ENCODE measurements around the gene HNRNPDL.

DNA sequence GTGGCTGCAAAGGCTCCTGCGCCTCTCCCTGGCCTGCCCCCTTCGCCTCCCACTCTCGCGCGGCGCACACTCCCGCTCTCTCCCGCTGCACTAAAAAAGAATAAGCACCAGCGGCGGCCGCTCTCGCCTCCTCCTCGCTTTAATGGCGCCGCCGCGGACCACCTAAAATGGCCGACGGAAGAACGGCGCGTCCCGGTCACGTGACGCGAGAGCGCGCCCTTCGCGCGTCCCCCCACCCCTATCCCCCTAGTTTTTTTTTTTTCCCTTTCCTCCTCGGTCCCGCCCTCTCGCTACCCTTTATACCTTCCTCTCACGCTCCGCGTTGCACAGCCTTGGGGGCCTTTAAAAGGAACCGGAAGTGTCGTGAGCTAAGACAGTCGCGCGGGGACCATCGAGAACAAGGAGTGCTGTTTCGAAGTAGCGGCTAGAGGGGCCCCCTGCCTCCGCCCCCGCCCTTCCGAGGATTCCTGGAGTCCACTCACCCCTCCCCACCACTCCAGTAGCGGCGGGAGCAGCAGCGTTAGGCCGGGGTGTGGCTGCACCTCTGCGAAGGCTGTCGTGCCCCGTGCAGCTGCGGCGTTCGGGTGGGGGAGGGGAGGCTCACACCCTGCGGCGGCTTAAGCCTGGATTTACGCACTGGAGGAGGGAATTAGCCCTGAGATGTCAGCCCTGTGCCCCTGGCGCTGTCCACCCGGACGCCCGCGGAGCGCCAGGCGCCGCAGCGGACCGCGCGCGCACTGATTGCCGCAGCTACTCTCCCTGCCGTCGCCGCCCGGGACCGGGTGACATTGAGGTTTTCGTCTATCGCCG, 56.2 kb downstream of the HNRNPDL start, which contains the start of gene HNRNPD:
- TF ChIP-seq, protein P1, sequence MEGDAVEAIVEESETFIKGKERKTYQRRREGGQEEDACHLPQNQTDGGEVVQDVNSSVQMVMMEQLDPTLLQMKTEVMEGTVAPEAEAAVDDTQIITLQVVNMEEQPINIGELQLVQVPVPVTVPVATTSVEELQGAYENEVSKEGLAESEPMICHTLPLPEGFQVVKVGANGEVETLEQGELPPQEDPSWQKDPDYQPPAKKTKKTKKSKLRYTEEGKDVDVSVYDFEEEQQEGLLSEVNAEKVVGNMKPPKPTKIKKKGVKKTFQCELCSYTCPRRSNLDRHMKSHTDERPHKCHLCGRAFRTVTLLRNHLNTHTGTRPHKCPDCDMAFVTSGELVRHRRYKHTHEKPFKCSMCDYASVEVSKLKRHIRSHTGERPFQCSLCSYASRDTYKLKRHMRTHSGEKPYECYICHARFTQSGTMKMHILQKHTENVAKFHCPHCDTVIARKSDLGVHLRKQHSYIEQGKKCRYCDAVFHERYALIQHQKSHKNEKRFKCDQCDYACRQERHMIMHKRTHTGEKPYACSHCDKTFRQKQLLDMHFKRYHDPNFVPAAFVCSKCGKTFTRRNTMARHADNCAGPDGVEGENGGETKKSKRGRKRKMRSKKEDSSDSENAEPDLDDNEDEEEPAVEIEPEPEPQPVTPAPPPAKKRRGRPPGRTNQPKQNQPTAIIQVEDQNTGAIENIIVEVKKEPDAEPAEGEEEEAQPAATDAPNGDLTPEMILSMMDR (IDR thresholded peaks at IDR 0.05), result no peak
- TF ChIP-seq ELF4 (CRISPR knock-in tag; IDR thresholded peaks at IDR 0.05; ENCODE audit: low read depth), result peak; percentile 21; the same call in 1 of the 2 replicates
- TF ChIP-seq, protein P2, sequence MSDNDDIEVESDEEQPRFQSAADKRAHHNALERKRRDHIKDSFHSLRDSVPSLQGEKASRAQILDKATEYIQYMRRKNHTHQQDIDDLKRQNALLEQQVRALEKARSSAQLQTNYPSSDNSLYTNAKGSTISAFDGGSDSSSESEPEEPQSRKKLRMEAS (CRISPR knock-in tag; IDR thresholded peaks at IDR 0.05), result peak; percentile 83
- TF ChIP-seq CREB1 (CRISPR knock-in tag; IDR thresholded peaks at IDR 0.05), result peak; percentile 55; the same call in 1 of the 2 replicates
- TF ChIP-seq, protein P3, sequence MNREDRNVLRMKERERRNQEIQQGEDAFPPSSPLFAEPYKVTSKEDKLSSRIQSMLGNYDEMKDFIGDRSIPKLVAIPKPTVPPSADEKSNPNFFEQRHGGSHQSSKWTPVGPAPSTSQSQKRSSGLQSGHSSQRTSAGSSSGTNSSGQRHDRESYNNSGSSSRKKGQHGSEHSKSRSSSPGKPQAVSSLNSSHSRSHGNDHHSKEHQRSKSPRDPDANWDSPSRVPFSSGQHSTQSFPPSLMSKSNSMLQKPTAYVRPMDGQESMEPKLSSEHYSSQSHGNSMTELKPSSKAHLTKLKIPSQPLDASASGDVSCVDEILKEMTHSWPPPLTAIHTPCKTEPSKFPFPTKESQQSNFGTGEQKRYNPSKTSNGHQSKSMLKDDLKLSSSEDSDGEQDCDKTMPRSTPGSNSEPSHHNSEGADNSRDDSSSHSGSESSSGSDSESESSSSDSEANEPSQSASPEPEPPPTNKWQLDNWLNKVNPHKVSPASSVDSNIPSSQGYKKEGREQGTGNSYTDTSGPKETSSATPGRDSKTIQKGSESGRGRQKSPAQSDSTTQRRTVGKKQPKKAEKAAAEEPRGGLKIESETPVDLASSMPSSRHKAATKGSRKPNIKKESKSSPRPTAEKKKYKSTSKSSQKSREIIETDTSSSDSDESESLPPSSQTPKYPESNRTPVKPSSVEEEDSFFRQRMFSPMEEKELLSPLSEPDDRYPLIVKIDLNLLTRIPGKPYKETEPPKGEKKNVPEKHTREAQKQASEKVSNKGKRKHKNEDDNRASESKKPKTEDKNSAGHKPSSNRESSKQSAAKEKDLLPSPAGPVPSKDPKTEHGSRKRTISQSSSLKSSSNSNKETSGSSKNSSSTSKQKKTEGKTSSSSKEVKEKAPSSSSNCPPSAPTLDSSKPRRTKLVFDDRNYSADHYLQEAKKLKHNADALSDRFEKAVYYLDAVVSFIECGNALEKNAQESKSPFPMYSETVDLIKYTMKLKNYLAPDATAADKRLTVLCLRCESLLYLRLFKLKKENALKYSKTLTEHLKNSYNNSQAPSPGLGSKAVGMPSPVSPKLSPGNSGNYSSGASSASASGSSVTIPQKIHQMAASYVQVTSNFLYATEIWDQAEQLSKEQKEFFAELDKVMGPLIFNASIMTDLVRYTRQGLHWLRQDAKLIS (CRISPR knock-in tag; IDR thresholded peaks at IDR 0.05; ENCODE audit: borderline replicate concordance), result no peak
- peak; percentile 90 for TF ChIP-seq ZBTB21 (CRISPR knock-in tag; IDR thresholded peaks at IDR 0.05; ENCODE audit: borderline replicate concordance)
- TF ChIP-seq NFYB (CRISPR knock-in tag; conservative IDR thresholded peaks at IDR 0.05; ENCODE audit: low read depth), result no peak

Data from WTC11 (cell line).